IPS-20b (cell line): ENCODE measurements around the gene PON1.
A peak's percentile ranks its signal among the peaks of the same experiment; 100 is the strongest.

Source experiments
- H3K27ac ChIP-seq: one replicate; pipeline ENCODE4 v1.5.1; 2013; ENCODE audit warnings: low read length
- H3K27me3 ChIP-seq: 2 replicates; pipeline ENCODE4 v1.6.1; 2013; ENCODE audit warnings: mild to moderate bottlenecking, low read length, inconsistent platforms; ENCODE audit not compliant: insufficient read depth
- H3K36me3 ChIP-seq: 2 replicates; pipeline ENCODE4 v1.6.1; 2013; ENCODE audit warnings: low read depth, mild to moderate bottlenecking, inconsistent platforms, low read length, moderate library complexity; ENCODE audit not compliant: insufficient read depth
- H3K4me1 ChIP-seq: 2 replicates; pipeline ENCODE4 v1.6.1; 2013; ENCODE audit warnings: mild to moderate bottlenecking, control low read depth, inconsistent platforms, low read length, moderate library complexity; ENCODE audit not compliant: insufficient read depth
- H3K4me3 ChIP-seq: 2 replicates; pipeline ENCODE4 v1.5.1; 2013; ENCODE audit warnings: mild to moderate bottlenecking, low read length, inconsistent platforms
- H3K9ac ChIP-seq: 2 replicates; pipeline ENCODE4 v1.6.1; 2013; ENCODE audit warnings: low read depth, mild to moderate bottlenecking, inconsistent platforms, low read length, moderate library complexity
- H3K9me3 ChIP-seq: 2 replicates; pipeline ENCODE4 v1.6.1; 2013; ENCODE audit warnings: mild to moderate bottlenecking, low read depth, low read length, inconsistent platforms; ENCODE audit not compliant: insufficient read depth

PON1 gene

GRCh38 chr7:95324431-95324830 is at the start of gene PON1:
Gene PON1, minus strand, starts transcription at chr7:95324532. Its CDS starts 57 bp downstream, at chr7:95324475.
- Histone ChIP-seq H3K9me3 (no peaks in the 10 kb centered on the region), H3K36me3 (no peaks in the 10 kb centered on the region), H3K27ac (no peak within 1 kb of the TSS), H3K27me3 (peaks cover 25% of the 10 kb centered on the region), H3K9ac (peak within 1 kb of the TSS; percentile 44; the same call in 1 of the 2 replicates), H3K4me3 (peak within 1 kb of the TSS; percentile 61), H3K4me1 (peaks cover 3% of the 10 kb centered on the region; the same call in 1 of the 2 replicates)

GRCh38 chr7:95373323-95373722 is 49.0 kb upstream of the PON1 start:
- peaks cover 6% of the 10 kb centered on the region; the same call in 1 of the 2 replicates for H3K9me3 ChIP-seq

DNA sequence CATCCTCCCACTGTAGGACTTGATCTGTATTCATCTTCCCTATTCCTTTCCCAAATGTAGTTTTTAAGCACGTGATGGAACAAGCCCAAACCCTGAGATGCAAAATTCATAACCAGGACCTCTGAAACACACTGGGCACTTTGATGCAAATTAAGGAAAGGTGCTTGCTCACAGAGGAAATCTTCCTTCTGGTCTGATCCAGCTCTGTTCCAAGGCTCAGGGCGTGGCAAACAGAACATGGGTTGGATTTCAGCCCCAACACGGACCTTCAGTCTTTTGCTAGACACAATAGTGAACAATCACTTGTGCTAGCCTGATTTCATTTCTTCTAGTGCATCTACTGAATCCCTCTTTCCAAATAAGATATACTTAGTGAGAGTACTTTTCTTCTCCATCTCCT is 43.9 kb upstream of the PON1 start:
- H3K36me3 ChIP-seq = no peaks in the 10 kb centered on the region
- no peaks in the 10 kb centered on the region for H3K27me3 ChIP-seq
- no peaks in the 10 kb centered on the region for H3K4me1 ChIP-seq
- H3K9me3 ChIP-seq = no peaks in the 10 kb centered on the region
- H3K4me3 ChIP-seq = no peak overlapping the region
- no peak overlapping the region for H3K27ac ChIP-seq
- H3K9ac ChIP-seq = no peak overlapping the region

More at GRCh38 chr7:95373323-95373722, 49.0 kb upstream of the PON1 start:
- Histone ChIP-seq H3K4me3 (no peak overlapping the region), H3K27ac (no peak overlapping the region), H3K4me1 (no peaks in the 10 kb centered on the region), H3K36me3 (no peaks in the 10 kb centered on the region), H3K27me3 (no peaks in the 10 kb centered on the region), H3K9ac (no peak overlapping the region)

- no peak overlapping the region for H3K4me3 ChIP-seq
- H3K36me3 ChIP-seq = no peaks in the 10 kb centered on the region
- H3K27ac ChIP-seq = no peak overlapping the region
- H3K4me1 ChIP-seq = no peaks in the 10 kb centered on the region
- no peaks in the 10 kb centered on the region for H3K27me3 ChIP-seq
- H3K9me3 ChIP-seq = no peaks in the 10 kb centered on the region
- no peak overlapping the region for H3K9ac ChIP-seq
These were observed 43.3 kb upstream of the PON1 start for GRCh38 chr7:95367606-95368005.

DNA sequence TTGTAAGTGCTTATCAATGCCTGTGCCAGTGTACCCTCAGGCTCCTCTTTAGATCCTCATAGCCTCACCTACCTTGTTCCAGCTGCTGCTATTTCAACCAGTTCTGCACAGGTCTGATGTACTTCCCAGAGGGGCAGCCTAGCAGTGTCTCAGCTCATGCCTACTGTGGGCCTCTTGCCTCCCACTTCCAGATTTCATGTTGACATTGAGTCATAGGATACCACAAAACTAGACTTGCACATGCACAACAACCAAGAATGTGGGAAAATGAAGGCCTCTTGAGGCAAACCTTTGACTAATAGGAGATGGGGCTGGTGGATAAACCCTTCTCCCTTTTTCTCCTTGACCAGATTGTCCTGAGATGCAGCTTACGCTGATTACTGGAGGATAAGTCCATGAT is 40.8 kb upstream of the PON1 start:
- no peaks in the 10 kb centered on the region for H3K4me1 ChIP-seq
- H3K4me3 ChIP-seq = no peak overlapping the region
- no peaks in the 10 kb centered on the region for H3K36me3 ChIP-seq
- no peak overlapping the region for H3K9ac ChIP-seq
- no peak overlapping the region for H3K27ac ChIP-seq
- no peaks in the 10 kb centered on the region for H3K27me3 ChIP-seq
- H3K9me3 ChIP-seq = no peaks in the 10 kb centered on the region

GRCh38 chr7:95357623-95358022 is 33.3 kb upstream of the PON1 start:
- H3K9me3 ChIP-seq = peaks cover 7% of the 10 kb centered on the region; the same call in 1 of the 2 replicates
- H3K36me3 ChIP-seq = no peaks in the 10 kb centered on the region
- no peaks in the 10 kb centered on the region for H3K27me3 ChIP-seq
- no peak overlapping the region for H3K9ac ChIP-seq
- no peaks in the 10 kb centered on the region for H3K4me1 ChIP-seq
- no peak overlapping the region for H3K4me3 ChIP-seq
- no peak overlapping the region for H3K27ac ChIP-seq

GRCh38 chr7:95342642-95343307 is 18.4 kb upstream of the PON1 start:
- H3K4me1 ChIP-seq = peaks cover 8% of the 10 kb centered on the region; the same call in 1 of the 2 replicates
- H3K27ac ChIP-seq = no peak overlapping the region
- H3K9ac ChIP-seq = no peak overlapping the region
- no peaks in the 10 kb centered on the region for H3K36me3 ChIP-seq
- no peaks in the 10 kb centered on the region for H3K9me3 ChIP-seq
- H3K27me3 ChIP-seq = no peaks in the 10 kb centered on the region
- H3K4me3 ChIP-seq = no peak overlapping the region

- Histone ChIP-seq H3K9me3 (no peaks in the 10 kb centered on the region), H3K27ac (no peak overlapping the region), H3K4me3 (no peak overlapping the region), H3K27me3 (no peaks in the 10 kb centered on the region), H3K36me3 (no peaks in the 10 kb centered on the region), H3K9ac (no peak overlapping the region), H3K4me1 (peaks cover 8% of the 10 kb centered on the region; the same call in 1 of the 2 replicates)
These were observed 17.7 kb upstream of the PON1 start for GRCh38 chr7:95342029-95342428.

- Histone ChIP-seq H3K36me3 (no peaks in the 10 kb centered on the region), H3K27ac (no peak overlapping the region), H3K9ac (no peak overlapping the region), H3K9me3 (no peaks in the 10 kb centered on the region), H3K27me3 (no peaks in the 10 kb centered on the region), H3K4me3 (no peak overlapping the region), H3K4me1 (peaks cover 8% of the 10 kb centered on the region; the same call in 1 of the 2 replicates)
These were observed 16.2 kb upstream of the PON1 start for GRCh38 chr7:95340491-95340890.

DNA sequence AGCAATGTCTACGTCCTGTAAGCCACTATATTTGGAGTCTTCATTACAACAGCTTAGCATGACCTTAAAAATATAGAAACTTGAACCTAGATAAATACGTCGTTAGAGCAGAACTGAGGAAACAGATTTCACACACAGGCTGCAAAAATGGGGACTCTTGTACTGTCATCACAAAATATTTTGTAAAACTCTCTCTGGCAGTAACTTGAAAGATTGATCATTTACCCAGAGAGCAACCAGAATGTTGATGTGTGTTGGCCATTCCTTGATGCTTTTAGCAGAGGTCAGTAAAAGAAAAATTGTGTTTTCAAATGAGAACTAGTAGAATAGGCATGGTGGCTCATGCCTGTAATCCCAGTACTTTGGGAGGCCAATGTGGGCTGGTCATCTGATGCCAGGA is 14.5 kb upstream of the PON1 start:
- H3K27ac ChIP-seq = no peak overlapping the region
- peaks cover 8% of the 10 kb centered on the region; the same call in 1 of the 2 replicates for H3K4me1 ChIP-seq
- no peak overlapping the region for H3K9ac ChIP-seq
- H3K4me3 ChIP-seq = no peak overlapping the region
- no peaks in the 10 kb centered on the region for H3K9me3 ChIP-seq
- H3K36me3 ChIP-seq = no peaks in the 10 kb centered on the region
- no peaks in the 10 kb centered on the region for H3K27me3 ChIP-seq

DNA sequence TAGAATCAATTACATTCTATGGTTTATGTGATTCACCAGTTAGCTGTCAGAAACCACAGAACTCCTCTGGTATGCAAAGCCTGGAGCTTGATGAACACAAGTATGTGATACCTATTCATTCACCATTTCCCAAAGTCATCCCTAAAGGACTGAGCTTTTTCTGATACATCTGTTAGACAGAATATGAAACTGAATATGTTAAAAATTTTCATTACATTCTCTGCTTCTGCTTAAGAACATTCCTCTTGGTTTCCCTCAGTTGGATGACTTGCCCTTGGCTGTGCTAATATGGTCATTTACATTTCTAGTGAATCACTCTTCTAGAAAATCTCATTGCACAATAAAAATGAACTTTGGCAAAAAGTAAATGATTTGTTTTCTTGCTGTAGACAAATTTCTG is 10.8 kb upstream of the PON1 start:
- Histone ChIP-seq H3K9ac (no peak overlapping the region), H3K36me3 (no peaks in the 10 kb centered on the region), H3K9me3 (no peaks in the 10 kb centered on the region), H3K4me1 (peaks cover 10% of the 10 kb centered on the region; the same call in 1 of the 2 replicates), H3K27ac (no peak overlapping the region), H3K4me3 (no peak overlapping the region), H3K27me3 (no peaks in the 10 kb centered on the region)

- H3K27ac ChIP-seq = no peak overlapping the region
These were observed 10.1 kb upstream of the PON1 start for GRCh38 chr7:95334447-95334846.

More at GRCh38 chr7:95334447-95334846, 10.1 kb upstream of the PON1 start:
- no peak overlapping the region for H3K4me3 ChIP-seq
- H3K36me3 ChIP-seq = no peaks in the 10 kb centered on the region
- no peak overlapping the region for H3K9ac ChIP-seq
- no peaks in the 10 kb centered on the region for H3K27me3 ChIP-seq
- H3K4me1 ChIP-seq = peaks cover 10% of the 10 kb centered on the region; the same call in 1 of the 2 replicates
- H3K9me3 ChIP-seq = no peaks in the 10 kb centered on the region
